Colonic mucosa (tissue), 4 donors: ENCODE measurements around the gene MTMR10. TPM values are rescaled to one million over a fixed set of nuclear protein-coding genes. Genes with fewer than 3 reads are reported as not detected.

Source experiments
- DNase-seq: peaks from one replicate; pipeline ENCODE4 v3.0.0-alpha.2; 2020
- H3K27ac ChIP-seq: fragments of 200-600 bp; one replicate; pipeline ENCODE4 v1.8.0; 2021
- H3K27me3 ChIP-seq: fragments of 200-600 bp; one replicate; pipeline ENCODE4 v1.8.0; 2021
- H3K36me3 ChIP-seq: fragments of 200-600 bp; one replicate; pipeline ENCODE4 v1.8.0; 2021
- H3K4me1 ChIP-seq: fragments of 200-600 bp; one replicate; pipeline ENCODE4 v1.8.0; 2021; ENCODE audit warnings: mild to moderate bottlenecking
- H3K4me3 ChIP-seq: fragments of 200-600 bp; one replicate; pipeline ENCODE4 v1.8.0; 2021
- H3K9ac ChIP-seq, 2 donors: one replicate each; pipeline ENCODE4 v1.7.0; 2013; ENCODE audit warnings: control low read depth in 2 of 2, low read depth in 2 of 2, low read length in 2 of 2
- H3K9me3 ChIP-seq: fragments of 200-600 bp; one replicate; pipeline ENCODE4 v1.8.0; 2021
- CTCF ChIP-seq: fragments of 200-600 bp; IDR thresholded peaks from one replicate; pipeline ENCODE4 v1.8.0; 2022; ENCODE audit warnings: antibody characterized with exemption, mild to moderate bottlenecking
- intact Hi-C: fragments of 100-400 bp; cut with DNase I; formaldehyde crosslinking; loops from one replicate; pipeline ENCODE4 v1.14.1; 2022
- total RNA-seq, 2 donors: library from RNA; stranded (reverse); fragmentation: NEBNext Ultra II Directional in 1 of 2; extraction: Animal tissue kit (Norgen Biotek cat#: 25700) in 1 of 2; gene quantifications; one replicate each; pipeline ENCODE4 v1.2.1, GENCODE V29; 2021
- donor health status: healthy.
- donor health status: DM: no; HTN: no; CAD: no.
- donor health status: DM: no; HTN: no; CAD: no.

The MTMR10 gene
- total RNA-seq, 2 donors from 2014 or later, result 23.2 to 28.7 TPM

DNA sequence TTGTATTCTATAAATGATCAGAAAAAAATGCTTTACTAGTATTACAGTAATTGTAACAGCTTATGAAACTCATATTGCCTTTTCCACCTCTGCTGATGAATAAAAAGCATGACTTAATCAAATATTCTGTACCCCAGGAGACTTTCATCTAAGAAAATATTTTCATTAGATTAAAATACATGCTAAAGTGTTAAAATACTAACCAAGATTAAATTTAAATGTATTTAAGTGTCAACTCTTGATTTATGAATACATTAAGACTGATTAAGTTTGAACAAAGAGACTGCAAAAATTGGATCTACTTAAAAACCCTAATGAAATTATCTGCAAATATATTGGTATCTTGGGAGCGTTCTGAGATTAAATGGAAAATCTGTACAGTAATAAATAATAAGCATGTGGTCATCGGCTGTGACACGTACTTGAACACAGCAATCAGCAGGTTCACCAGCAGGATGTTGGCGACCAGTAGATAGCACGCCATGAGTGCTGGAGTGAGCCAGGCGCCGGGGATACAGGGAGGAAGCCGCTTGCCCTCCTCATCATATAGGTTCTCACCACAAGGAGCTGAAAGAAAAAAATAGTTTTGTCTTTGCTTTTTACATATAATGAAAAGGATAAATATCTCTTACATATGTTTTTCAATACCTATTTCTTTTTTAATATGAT lies 36.6 kb upstream of the MTMR10 start:
- no peak for TF ChIP-seq CTCF
- H3K4me3 ChIP-seq, result no peak overlapping the region
- H3K4me1 ChIP-seq, result no peaks in the 10 kb centered on the region
- no peak overlapping the region for H3K9ac ChIP-seq
- no peaks in the 10 kb centered on the region for H3K9me3 ChIP-seq
- H3K27me3 ChIP-seq, result no peaks in the 10 kb centered on the region
- H3K27ac ChIP-seq, result no peak overlapping the region
- no peak for DNase-seq
- intact Hi-C loops, result no loop called here
- H3K36me3 ChIP-seq, result no peaks in the 10 kb centered on the region

- no peak for DNase-seq
- no peaks in the 10 kb centered on the region for H3K36me3 ChIP-seq
- H3K27ac ChIP-seq, result no peak overlapping the region
- no peak for TF ChIP-seq CTCF
- no peaks in the 10 kb centered on the region for H3K4me1 ChIP-seq
- no peak overlapping the region for H3K4me3 ChIP-seq
- H3K9me3 ChIP-seq, result no peaks in the 10 kb centered on the region
- H3K27me3 ChIP-seq, result no peaks in the 10 kb centered on the region
- intact Hi-C loops, result no loop called here
- H3K9ac ChIP-seq, result no peak overlapping the region
Observed at GRCh38 chr15:31025996-31026395, 34.6 kb upstream of the MTMR10 start.

DNA sequence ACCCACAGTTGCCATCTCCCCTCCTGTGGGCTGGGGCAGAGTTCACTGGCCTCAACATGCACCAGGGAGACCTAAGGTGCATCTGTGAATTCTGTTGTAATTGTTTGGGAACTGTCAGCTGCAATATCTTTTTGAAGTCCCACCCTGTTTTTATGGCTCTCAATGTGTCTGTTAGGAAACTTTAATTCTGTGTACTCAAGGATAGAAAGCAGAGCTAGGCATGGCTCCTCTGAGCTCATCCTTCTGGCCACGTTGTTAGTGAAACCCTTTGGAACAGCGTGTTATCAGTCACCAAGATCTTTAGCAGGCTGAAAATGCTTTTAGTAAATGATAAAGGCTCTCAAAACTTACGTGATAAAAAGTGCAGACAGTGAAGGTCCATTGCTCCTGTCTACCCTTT lies 33.6 kb upstream of the MTMR10 start:
- Histone ChIP-seq H3K4me3 (no peak overlapping the region), H3K4me1 (no peaks in the 10 kb centered on the region), H3K27me3 (no peaks in the 10 kb centered on the region), H3K36me3 (no peaks in the 10 kb centered on the region), H3K9ac (no peak overlapping the region), H3K27ac (no peak overlapping the region), H3K9me3 (no peaks in the 10 kb centered on the region)
- no peak for DNase-seq
- TF ChIP-seq CTCF, result no peak
- intact Hi-C loops, result no loop called here

DNA sequence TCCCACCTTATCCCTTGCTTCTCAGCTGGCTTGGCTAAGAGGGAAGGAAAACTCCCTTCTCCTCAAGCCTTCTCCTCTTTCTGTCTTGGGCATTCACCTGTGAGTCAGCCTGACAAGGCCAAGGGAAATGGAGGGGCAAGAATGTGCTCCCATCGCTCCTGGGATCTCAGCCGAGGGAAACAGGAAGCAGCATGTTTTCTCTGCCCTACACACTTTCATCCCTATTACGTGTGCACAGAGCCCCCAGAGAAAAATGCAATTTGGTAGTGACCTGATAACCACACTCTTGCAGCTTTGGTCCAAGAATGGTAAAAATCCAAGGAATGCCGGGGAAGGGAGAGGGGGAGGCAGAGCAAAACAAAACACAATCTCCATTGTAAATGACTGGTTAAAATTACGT lies 32.9 kb upstream of the MTMR10 start:
- intact Hi-C loops, result no loop called here
- no peaks in the 10 kb centered on the region for H3K9me3 ChIP-seq
- TF ChIP-seq CTCF, result no peak
- H3K27ac ChIP-seq, result no peak overlapping the region
- H3K4me1 ChIP-seq, result no peaks in the 10 kb centered on the region
- H3K36me3 ChIP-seq, result no peaks in the 10 kb centered on the region
- no peaks in the 10 kb centered on the region for H3K27me3 ChIP-seq
- no peak overlapping the region for H3K4me3 ChIP-seq
- no peak for DNase-seq
- no peak overlapping the region for H3K9ac ChIP-seq

- H3K4me3 ChIP-seq, result no peak overlapping the region
- H3K9ac ChIP-seq, result no peak overlapping the region
- no peaks in the 10 kb centered on the region for H3K9me3 ChIP-seq
- H3K27me3 ChIP-seq, result no peaks in the 10 kb centered on the region
- no peaks in the 10 kb centered on the region for H3K36me3 ChIP-seq
- intact Hi-C loops, result no loop called here
- no peak overlapping the region for H3K27ac ChIP-seq
- DNase-seq, result no peak
- no peaks in the 10 kb centered on the region for H3K4me1 ChIP-seq
- TF ChIP-seq CTCF, result no peak
Observed at GRCh38 chr15:31023841-31024240, 32.4 kb upstream of the MTMR10 start.
